GM21390 (cell line): Measurements from ENCODE around the gene SH3BP5.
"Not testable (repeated sequence)": the region's sequence is repeated elsewhere in the genome, so short reads cannot be mapped to it uniquely, and the experiment has no call there.

Experiments
- ATAC-seq: cut with Tn5 transposase; IDR thresholded peaks from one replicate; pipeline ENCODE4 v1.9.1; 2021; ENCODE audit not compliant: unreplicated experiment

SH3BP5 gene, protein sequence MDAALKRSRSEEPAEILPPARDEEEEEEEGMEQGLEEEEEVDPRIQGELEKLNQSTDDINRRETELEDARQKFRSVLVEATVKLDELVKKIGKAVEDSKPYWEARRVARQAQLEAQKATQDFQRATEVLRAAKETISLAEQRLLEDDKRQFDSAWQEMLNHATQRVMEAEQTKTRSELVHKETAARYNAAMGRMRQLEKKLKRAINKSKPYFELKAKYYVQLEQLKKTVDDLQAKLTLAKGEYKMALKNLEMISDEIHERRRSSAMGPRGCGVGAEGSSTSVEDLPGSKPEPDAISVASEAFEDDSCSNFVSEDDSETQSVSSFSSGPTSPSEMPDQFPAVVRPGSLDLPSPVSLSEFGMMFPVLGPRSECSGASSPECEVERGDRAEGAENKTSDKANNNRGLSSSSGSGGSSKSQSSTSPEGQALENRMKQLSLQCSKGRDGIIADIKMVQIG

DNA sequence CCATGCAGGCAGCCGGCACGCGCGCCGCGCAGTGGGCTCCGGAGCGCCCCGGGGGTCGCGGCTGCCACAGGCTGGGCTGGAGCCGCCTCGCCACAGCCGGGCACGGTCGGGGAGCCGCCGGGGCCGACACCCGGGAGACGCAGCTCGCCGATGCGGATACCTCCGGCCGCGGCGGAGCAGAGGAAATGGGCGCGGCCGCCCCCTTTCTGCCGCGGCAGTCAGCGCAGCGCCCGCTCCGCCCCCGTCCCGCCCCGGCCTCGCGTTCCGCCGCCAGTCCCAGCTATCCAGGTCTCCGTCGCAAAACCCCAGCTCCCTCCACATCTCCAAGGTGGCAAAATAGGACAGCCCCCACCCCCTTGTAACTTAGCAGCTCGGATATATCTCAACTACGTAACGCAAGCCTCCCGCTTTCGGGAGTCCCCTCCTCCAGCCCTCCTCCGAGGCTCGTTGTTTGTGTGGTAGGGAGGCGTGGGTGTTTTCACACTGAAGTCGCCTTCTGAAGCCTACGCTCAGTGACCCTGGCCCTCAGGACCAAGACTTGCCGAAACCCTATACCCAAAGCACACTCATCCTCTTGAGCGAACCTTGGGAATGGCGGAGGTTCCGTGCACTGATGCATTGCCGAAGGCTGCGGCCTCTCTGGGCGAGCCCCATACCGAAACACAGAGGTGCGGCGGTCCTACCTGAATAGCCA, at the start of gene SH3BP5:
Gene SH3BP5, minus strand, starts transcription at position 182 of the 694 bp plus-strand sequence. Its CDS starts 178 bp downstream, at position 4.
- ATAC-seq: peak; percentile 83

GRCh38 chr3:15380980-15381890, 48.8 kb upstream of the SH3BP5 start:
- ATAC-seq: no peak

DNA sequence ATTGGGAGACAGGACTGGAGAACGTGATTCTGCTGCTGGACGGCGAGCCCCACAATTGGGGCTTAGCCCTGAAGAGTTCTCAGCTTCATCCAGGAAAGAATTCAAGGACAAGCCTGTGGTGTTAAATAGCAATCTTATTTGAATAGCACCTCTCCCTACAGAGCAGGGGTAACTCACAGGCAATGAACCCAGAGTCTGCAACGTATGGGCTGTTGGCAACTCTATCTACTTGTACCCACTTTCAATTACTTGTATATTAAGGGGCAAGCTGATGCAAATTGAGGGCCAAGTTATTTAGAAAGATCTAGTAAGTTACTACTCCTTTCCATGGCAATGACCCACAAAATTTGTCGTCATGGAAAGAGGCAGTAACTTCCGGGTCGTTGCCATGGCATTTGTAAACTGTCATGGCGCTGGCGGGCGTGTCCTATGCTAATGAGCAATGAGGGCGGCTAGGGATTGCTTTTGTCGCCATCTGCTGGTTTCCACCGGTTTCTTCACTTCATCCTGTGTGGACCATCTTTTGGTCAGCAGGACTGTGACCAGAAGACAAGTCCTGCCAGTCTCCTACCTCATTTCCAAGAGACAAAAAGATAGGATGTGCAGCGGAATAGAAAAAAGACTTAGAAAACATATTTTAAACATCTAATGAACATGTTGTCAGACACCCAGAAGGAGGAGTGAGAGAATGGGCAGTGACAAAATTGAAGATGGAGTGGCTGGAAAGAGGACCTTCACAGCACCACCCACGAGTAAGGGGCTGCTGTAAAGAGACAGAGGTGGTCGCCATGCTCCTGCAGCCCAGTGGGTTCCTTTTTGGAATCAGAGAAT, 45.8 kb upstream of the SH3BP5 start:
- peak; percentile 90 for ATAC-seq

DNA sequence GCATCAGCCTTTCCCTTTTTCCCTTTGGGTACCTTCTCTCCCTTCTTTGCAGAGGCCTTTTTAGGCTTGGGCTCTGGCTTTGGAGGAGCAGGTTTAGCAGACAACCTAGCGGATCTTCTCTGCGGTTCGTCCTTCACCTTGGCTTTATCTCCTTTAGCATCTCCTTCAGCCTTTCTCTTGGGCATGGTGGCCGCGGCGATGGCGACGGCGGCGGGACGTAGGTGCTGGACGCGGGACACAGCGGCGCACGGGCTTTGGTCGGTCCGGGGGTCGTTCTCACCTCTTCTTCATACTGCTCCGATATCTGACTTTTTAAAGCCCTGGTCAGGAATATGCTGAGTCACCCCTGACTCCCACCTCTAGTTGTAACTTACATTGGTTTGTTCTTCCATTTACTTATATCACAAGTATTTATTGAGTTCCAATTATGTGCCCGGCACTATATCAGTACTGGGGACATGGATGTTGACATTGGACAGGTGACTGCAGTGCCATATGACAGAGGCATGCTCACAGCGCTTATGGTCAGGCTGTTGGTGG, 43.1 kb upstream of the SH3BP5 start:
- no peak for ATAC-seq

DNA sequence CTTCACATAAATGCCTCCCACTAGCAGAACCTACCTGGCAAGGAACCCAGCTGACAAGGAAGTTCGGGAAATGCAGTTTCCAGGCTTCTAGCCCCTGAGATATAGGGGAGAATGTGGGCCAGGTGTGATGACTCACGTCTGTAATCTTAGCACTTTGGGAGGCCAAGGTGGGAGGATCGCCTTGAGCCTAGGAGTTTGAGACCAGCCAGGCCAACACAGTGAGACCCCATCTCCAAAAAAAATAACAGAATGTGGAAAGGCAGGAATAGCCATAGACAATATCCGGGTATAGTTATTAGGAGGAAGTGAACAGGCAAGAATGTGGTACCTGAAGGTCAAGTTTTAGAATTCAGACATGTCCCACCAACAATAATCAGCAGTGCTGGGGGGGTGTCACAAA, 40.5 kb upstream of the SH3BP5 start:
- ATAC-seq: no peak

DNA sequence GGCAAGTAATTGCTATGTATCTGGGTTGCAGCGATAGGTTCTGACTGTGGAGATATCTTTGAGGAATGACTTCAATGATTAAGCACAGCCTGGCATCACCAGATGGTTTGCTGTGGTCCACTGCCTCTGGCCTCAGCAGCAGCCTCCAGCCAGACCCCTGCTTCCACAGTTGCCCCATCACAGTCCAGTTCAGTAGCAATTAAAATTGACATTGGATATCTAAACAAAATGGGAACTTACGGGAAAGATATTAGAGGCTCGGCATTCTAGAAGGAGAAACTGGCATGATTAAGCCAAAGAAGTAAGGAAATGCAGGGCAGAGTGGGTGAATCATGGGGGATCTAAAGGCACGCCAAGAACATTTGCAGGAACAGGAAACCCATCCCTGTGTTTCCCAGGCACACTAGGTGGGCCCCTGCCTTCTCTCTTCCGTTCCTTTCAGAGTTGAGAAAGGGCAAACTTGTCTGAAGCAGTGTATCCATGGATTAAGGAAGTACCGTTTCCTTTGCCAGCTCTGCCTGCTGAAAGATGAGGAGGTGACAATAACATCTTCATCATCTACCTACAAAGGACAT, 36.3 kb upstream of the SH3BP5 start:
- ATAC-seq: no peak

- ATAC-seq: no peak
These were observed 34.7 kb upstream of the SH3BP5 start for GRCh38 chr3:15367059-15367458.

DNA sequence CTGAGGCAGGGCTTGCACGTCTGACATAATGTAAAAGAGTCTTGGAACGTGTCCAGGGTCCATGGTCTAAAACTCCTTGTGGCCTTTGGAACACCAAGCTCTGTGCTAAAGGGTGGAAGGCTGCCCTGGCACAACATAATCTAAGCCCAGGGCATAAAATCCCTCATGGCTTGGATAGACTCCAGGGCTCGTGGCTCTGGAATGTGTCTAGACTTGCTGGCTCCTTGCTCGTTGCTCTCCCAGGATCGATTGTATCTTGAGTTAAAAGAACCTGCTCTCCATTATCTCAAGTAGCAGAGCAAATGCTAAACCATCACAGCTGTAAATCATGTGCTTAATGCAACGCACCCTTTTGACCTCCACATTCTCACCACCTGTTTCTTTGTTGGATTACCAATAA, 31.7 kb upstream of the SH3BP5 start:
- ATAC-seq: not testable (repeated sequence)

- ATAC-seq: peak; percentile 72
These were observed 29.3 kb upstream of the SH3BP5 start for GRCh38 chr3:15361494-15362214.

- no peak for ATAC-seq
These were observed 28.6 kb upstream of the SH3BP5 start for GRCh38 chr3:15360788-15361493.

DNA sequence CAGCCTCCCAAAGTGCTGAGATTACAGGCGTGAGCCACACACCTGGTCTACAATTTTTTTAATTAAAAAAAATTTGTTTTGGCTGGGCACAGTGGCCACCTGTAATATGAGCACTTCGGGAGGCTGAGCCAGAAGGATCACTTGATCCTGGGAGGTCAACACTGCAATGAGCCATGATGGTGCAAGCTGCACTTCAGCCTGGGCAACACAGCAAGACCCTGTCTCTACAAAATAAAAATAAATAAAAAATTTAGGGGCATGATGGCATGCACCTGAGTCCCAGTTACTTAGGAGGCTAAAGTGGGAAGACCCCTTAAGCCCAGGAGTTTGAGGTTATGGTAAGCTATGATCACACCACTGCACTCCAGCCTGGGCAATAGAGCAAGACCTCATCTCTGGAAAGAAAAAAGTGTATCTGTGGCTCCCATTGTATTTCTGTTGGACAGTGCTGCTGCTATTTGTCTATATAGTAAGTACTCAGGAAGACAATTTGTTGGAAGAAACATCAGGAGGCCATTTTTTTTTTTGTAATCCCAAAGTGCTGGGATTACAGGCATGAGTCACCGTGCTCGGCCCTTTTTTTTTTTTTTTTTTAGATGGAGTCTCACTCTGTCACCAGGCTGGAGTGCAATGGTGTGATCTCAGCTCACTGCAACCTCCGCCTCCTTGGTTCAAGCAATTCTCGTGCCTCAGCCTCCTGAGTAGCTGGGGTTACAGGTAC, 27.5 kb upstream of the SH3BP5 start:
- ATAC-seq: no peak

DNA sequence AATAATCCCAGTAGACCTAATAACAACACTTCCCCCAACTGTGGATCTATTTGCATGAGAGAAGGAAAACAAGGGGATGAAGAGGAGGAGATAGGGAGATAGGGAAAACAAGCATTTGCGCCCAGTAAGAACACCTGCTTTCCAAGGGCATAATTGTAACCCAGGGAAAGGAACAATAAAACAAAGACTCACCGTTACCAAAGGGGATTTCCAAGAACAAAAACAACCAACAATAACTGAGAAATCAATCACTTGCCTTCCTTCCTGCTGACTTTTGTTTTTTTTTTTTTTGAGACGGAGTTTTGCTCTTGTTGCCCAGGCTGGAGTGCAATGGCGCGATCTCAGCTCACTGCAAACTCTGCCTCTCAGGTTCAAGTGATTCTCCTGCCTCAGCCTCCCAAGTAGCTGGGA, 24.3 kb upstream of the SH3BP5 start:
- not testable (repeated sequence) for ATAC-seq

DNA sequence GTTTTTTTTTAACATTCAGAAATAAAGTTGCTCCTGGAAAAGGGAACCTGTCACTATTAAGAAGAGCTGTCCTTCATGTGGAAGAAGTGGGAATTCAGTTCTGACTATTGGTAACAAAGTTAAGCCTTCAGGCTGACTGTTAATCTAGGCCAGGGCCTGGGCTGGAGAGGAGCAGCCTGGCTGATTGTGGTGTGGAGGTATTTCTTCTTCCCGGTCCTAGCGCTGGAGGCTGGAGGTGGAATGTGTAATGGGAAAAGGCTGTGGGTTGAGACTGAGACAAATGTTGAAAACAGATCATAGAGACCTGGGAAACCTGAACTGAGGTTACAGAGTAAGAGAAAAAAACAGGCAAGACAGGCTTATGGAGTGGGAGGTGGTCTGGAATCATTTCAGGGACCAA, 23.8 kb upstream of the SH3BP5 start:
- ATAC-seq: no peak

GRCh38 chr3:15355086-15355485, 22.7 kb upstream of the SH3BP5 start:
- no peak for ATAC-seq

- ATAC-seq: no peak
These were observed 22.1 kb upstream of the SH3BP5 start for GRCh38 chr3:15354485-15354884.

DNA sequence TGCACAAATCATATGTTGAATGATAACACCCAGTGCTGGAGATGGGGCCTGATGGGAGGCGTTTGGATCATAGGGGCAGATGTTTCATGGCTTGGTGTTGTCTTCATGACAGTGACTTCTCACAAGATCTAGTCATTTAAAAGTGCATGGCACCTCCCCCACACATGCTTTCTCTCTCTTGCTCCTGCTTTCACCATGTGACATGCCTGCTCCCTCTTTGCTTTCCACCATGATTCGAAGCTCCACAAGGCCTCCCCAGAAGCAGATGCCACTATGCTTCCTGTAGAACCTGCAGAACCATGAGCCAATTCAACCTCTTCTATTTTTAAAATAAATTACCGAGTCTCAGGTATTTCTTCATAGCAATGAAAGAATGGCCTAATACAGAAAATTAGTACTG, 17.8 kb upstream of the SH3BP5 start:
- ATAC-seq: no peak

DNA sequence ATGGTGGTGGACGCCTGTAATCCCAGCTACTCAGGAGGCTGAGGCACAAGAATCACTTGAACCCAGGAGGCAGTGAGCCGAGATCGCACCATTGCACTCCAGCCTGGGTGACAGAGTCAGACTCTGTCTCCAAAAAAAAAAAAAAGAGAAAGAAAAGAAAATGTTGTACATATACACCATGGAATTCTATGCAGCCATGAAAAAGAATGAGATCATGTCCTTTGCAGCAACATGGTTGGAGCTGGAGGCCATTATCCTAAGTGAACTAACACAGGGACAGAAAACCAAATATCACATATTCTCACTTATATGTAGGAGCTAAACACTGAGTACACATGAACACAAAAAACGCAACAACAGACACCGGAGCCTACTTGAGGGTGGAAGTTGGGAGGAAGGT, 17.1 kb upstream of the SH3BP5 start:
- not testable (repeated sequence) for ATAC-seq

DNA sequence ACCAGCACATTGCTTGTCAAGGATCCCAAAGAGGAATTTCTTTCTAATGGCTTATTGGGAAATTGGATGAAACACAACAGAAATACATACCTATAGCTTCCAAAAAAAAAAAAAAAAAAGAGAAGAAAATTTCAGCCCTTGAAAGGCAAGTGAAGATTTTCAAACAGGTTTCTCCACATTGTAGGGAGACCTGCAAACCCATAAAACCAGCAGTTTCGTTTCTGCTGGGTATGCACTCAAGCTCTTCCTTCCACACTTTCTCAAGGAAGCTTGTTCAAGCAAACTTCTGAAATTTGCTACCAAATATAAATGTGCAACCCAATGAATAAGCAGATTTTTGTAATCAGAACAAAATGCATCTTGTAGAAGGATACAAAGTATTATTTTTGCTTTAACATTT, 15.9 kb upstream of the SH3BP5 start:
- ATAC-seq: no peak
